ENCODE data around the gene CTIF. TPM values are rescaled to one million over a fixed set of nuclear protein-coding genes. Genes with fewer than 3 reads are reported as not detected.

The CTIF gene
- polyA plus RNA-seq, 1 donor from 2014 or later, result 50.2 TPM

GRCh38 chr18:48792611-48793380, 254.0 kb downstream of the CTIF start:
- no peak overlapping the region for H3K4me2 ChIP-seq (ENCODE audit: low read length)
- no peak overlapping the region for H3K4me3 ChIP-seq (ENCODE audit: low read length)
- H3K27ac ChIP-seq (ENCODE audit: low read length), result no peak overlapping the region
- H3F3A ChIP-seq (ENCODE audit: insufficient read depth, low read length, poor library complexity, severe bottlenecking), result no peaks in the 10 kb centered on the region
- no peaks in the 10 kb centered on the region for H3K79me2 ChIP-seq (replicated peaks; ENCODE audit: insufficient read depth, low read length)
- no peak overlapping the region for H2AFZ ChIP-seq (ENCODE audit: low read depth, low read length)
- no peak overlapping the region for H3K9ac ChIP-seq (ENCODE audit: low read length)
- H4K20me1 ChIP-seq (ENCODE audit: insufficient read depth), result no peaks in the 10 kb centered on the region
- TF ChIP-seq TAF1 (IDR thresholded peaks at IDR 0.05; ENCODE audit: low read depth) (no peak), MXI1 (conservative IDR thresholded peaks at IDR 0.05; ENCODE audit: poor library complexity, severe bottlenecking) (no peak), RAD21 (conservative IDR thresholded peaks at IDR 0.05) (no peak), CTCF (IDR thresholded peaks at IDR 0.05; ENCODE audit: poor library complexity, severe bottlenecking) (no peak), SMC3 (conservative IDR thresholded peaks at IDR 0.05; ENCODE audit: poor library complexity) (no peak), EP300 (conservative IDR thresholded peaks at IDR 0.05; ENCODE audit: poor library complexity, severe bottlenecking) (no peak), REST (IDR thresholded peaks at IDR 0.05; ENCODE audit: borderline replicate concordance) (no peak), POLR2AphosphoS5 (IDR thresholded peaks at IDR 0.05) (no peak), EZH2 (IDR thresholded peaks at IDR 0.05; ENCODE audit: borderline replicate concordance, insufficient read depth, low read length, poor library complexity, severe bottlenecking) (no peak)
- no peaks in the 10 kb centered on the region for H3K27me3 ChIP-seq (ENCODE audit: insufficient read depth, low read depth, low read length)
- H3K9me3 ChIP-seq (ENCODE audit: low read length), result no peaks in the 10 kb centered on the region
- no peaks in the 10 kb centered on the region for H3K9me2 ChIP-seq (ENCODE audit: insufficient read depth, low read length)
- no peaks in the 10 kb centered on the region for H3K36me3 ChIP-seq (ENCODE audit: insufficient read depth, low read length)

DNA sequence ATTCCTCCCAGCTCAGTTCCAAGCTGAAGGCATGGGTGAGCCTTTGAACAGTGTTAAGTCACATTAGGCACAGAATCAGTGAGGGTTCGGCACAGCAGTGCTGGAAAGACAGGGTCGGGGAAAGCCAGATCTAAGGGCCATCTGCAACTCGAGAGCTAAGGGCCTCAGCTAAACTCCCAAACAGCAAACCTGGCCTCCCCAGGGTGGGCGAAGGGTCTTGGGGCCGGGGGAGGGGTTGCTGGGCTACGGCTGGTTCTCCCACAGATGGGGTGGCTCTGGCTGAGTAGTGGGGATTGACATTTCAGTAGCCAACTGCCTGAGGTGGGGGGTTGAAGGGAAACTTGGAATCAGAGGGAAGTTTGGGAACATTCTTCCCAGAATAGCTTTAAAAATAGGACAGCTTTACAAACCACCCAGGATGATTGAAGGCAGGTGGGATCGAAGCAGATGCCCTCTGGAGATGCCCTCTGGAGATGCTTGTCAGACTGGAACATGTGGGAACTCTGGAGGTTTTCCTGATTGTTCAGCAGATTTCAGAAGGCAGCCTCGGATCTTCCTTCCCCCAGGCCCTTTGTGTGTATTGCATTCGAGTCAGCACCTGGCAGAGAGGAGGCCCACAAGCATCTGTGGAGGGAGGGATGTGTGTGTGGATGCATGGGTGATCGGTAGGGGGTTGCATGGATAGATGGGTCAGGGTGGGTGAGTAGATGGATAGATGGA, 255.6 kb downstream of the CTIF start:
- Histone ChIP-seq H3K4me3 (ENCODE audit: low read length) (no peak overlapping the region), H2AFZ (ENCODE audit: low read depth, low read length) (no peak overlapping the region), H3K9me2 (ENCODE audit: insufficient read depth, low read length) (no peaks in the 10 kb centered on the region), H3K4me2 (ENCODE audit: low read length) (no peak overlapping the region), H3K27me3 (ENCODE audit: insufficient read depth, low read depth, low read length) (no peaks in the 10 kb centered on the region), H4K20me1 (ENCODE audit: insufficient read depth) (no peaks in the 10 kb centered on the region), H3K79me2 (replicated peaks; ENCODE audit: insufficient read depth, low read length) (no peaks in the 10 kb centered on the region), H3K36me3 (ENCODE audit: insufficient read depth, low read length) (no peaks in the 10 kb centered on the region), H3K9ac (ENCODE audit: low read length) (no peak overlapping the region), H3F3A (ENCODE audit: insufficient read depth, low read length, poor library complexity, severe bottlenecking) (no peaks in the 10 kb centered on the region), H3K27ac (ENCODE audit: low read length) (no peak overlapping the region), H3K9me3 (ENCODE audit: low read length) (no peaks in the 10 kb centered on the region)
- no peak for TF ChIP-seq TAF1 (IDR thresholded peaks at IDR 0.05; ENCODE audit: low read depth)
- no peak for TF ChIP-seq CTCF (IDR thresholded peaks at IDR 0.05; ENCODE audit: poor library complexity, severe bottlenecking)
- TF ChIP-seq REST (IDR thresholded peaks at IDR 0.05; ENCODE audit: borderline replicate concordance), result no peak
- no peak for TF ChIP-seq EP300 (conservative IDR thresholded peaks at IDR 0.05; ENCODE audit: poor library complexity, severe bottlenecking)
- TF ChIP-seq EZH2 (IDR thresholded peaks at IDR 0.05; ENCODE audit: borderline replicate concordance, insufficient read depth, low read length, poor library complexity, severe bottlenecking), result no peak
- no peak for TF ChIP-seq MXI1 (conservative IDR thresholded peaks at IDR 0.05; ENCODE audit: poor library complexity, severe bottlenecking)
- no peak for TF ChIP-seq POLR2AphosphoS5 (IDR thresholded peaks at IDR 0.05)
- no peak for TF ChIP-seq SMC3 (conservative IDR thresholded peaks at IDR 0.05; ENCODE audit: poor library complexity)
- no peak for TF ChIP-seq RAD21 (conservative IDR thresholded peaks at IDR 0.05)

Measured in neural cell (in vitro differentiated cells).